DOHH2 (cell line): ENCODE results near the gene LNX1.

Experiments used
- H3F3A ChIP-seq: fragments of 200-600 bp; sonication (generic), shearing (Covaris generic); 2 replicates; pipeline ENCODE4 v1.6.0; 2016; ENCODE audit warnings: antibody characterized with exemption, mild to moderate bottlenecking; ENCODE audit not compliant: control insufficient read depth, insufficient read depth
- H3K27ac ChIP-seq: fragments of 200-600 bp; sonication (generic); 2 replicates; pipeline ENCODE4 v1.5.1; 2014; ENCODE audit warnings: low read depth, mild to moderate bottlenecking, low read length, moderate library complexity
- H3K27me3 ChIP-seq: fragments of 200-600 bp; sonication (generic); 2 replicates; pipeline ENCODE4 v1.6.1; 2014; ENCODE audit warnings: mild to moderate bottlenecking, low read length, mixed read lengths; ENCODE audit not compliant: control insufficient read depth
- H3K36me3 ChIP-seq: fragments of 200-600 bp; sonication (generic); 2 replicates; pipeline ENCODE4 v1.6.1; 2014; ENCODE audit warnings: mild to moderate bottlenecking, low read length, moderate library complexity, mixed read lengths; ENCODE audit not compliant: control insufficient read depth
- H3K4me1 ChIP-seq: fragments of 200-600 bp; sonication (generic); 2 replicates; pipeline ENCODE4 v1.6.1; 2014; ENCODE audit warnings: mild to moderate bottlenecking, low read length, mixed read lengths; ENCODE audit not compliant: control insufficient read depth
- H3K4me2 ChIP-seq: fragments of 200-600 bp; sonication (generic); 2 replicates; pipeline ENCODE4 v1.6.0; 2014; ENCODE audit warnings: mild to moderate bottlenecking, low read length, moderate library complexity
- H3K4me3 ChIP-seq: fragments of 200-600 bp; sonication (generic); 2 replicates; pipeline ENCODE4 v1.5.1; 2014; ENCODE audit warnings: mild to moderate bottlenecking, low read length, mixed read lengths
- H3K79me2 ChIP-seq: fragments of 200-600 bp; sonication (generic); 2 replicates; pipeline ENCODE4 v1.6.1; 2014; ENCODE audit warnings: mild to moderate bottlenecking, low read length, mixed read lengths; ENCODE audit not compliant: control insufficient read depth
- H3K9me2 ChIP-seq: fragments of 200-600 bp; sonication (generic); replicated peaks from 2 replicates; pipeline ENCODE4 v1.6.1; 2014; ENCODE audit warnings: mild to moderate bottlenecking, low read length, mixed read lengths; ENCODE audit not compliant: control insufficient read depth
- H3K9me3 ChIP-seq: fragments of 200-600 bp; sonication (generic); 2 replicates; pipeline ENCODE4 v1.6.1; 2014; ENCODE audit warnings: antibody characterized with exemption, low read length, mixed read lengths; ENCODE audit not compliant: control insufficient read depth, insufficient read depth
- H4K20me1 ChIP-seq: fragments of 200-600 bp; sonication (generic); 2 replicates; pipeline ENCODE4 v1.6.0; 2014; ENCODE audit warnings: low read depth, mild to moderate bottlenecking, antibody characterized with exemption, low read length, moderate library complexity; ENCODE audit not compliant: control insufficient read depth, insufficient read depth
- EZH2phosphoT487 ChIP-seq: fragments of 200-600 bp; sonication (generic); IDR thresholded peaks from 2 replicates; pipeline ENCODE4 v1.6.1; 2017; ENCODE audit warnings: borderline replicate concordance, mild to moderate bottlenecking, antibody characterized with exemption, low read length, moderate library complexity, mixed read lengths
- TF ChIP-seq, protein P1 (sequence below): fragments of 200-600 bp; sonication (generic); IDR thresholded peaks from one replicate; pipeline ENCODE4 v1.5.1; 2014; ENCODE audit warnings: antibody characterized with exemption, mild to moderate bottlenecking, low read depth, low read length; ENCODE audit not compliant: poor library complexity, severe bottlenecking

LNX1 gene

DNA sequence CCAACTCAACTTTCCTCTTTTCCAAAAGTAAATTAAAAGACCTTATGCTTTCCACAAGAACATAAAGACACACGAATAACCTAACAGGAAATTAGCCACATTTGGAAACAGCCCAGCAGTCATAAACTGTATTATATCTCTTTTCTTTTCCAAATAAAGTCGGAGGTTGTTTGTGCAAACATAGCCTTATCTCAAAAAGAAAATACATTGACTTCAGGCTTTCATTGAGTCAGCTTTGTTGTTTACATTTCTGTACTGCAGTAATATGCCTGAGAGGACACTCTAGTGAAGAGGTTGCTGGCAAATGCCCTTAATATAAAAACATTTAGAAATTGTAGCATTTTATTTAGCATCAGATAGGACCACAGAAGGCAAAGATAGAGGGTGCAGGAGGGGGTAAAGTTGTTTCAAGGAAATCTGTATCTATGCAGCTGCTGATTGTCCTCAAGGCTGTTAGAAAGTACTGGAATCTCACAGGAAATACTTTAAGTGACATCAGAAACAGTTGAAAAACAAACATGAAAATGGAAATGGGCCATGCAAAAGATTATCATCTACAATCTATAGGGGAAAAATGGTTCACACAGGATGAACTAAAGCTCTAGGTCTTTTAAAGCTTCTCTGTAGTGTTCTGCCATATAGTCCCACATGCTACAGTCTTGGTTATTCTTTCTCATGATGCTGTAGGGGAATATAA, 14.5 kb downstream of the LNX1 start:
- no peaks in the 10 kb centered on the region for H4K20me1 ChIP-seq
- H3K4me2 ChIP-seq, result no peak overlapping the region
- TF ChIP-seq, protein P1, sequence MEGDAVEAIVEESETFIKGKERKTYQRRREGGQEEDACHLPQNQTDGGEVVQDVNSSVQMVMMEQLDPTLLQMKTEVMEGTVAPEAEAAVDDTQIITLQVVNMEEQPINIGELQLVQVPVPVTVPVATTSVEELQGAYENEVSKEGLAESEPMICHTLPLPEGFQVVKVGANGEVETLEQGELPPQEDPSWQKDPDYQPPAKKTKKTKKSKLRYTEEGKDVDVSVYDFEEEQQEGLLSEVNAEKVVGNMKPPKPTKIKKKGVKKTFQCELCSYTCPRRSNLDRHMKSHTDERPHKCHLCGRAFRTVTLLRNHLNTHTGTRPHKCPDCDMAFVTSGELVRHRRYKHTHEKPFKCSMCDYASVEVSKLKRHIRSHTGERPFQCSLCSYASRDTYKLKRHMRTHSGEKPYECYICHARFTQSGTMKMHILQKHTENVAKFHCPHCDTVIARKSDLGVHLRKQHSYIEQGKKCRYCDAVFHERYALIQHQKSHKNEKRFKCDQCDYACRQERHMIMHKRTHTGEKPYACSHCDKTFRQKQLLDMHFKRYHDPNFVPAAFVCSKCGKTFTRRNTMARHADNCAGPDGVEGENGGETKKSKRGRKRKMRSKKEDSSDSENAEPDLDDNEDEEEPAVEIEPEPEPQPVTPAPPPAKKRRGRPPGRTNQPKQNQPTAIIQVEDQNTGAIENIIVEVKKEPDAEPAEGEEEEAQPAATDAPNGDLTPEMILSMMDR, result no peak
- no peak for TF ChIP-seq EZH2phosphoT487
- no peaks in the 10 kb centered on the region for H3K36me3 ChIP-seq
- H3K4me1 ChIP-seq, result no peaks in the 10 kb centered on the region
- no peaks in the 10 kb centered on the region for H3K79me2 ChIP-seq
- H3K27me3 ChIP-seq, result no peaks in the 10 kb centered on the region
- no peak overlapping the region for H3K27ac ChIP-seq
- no peaks in the 10 kb centered on the region for H3K9me3 ChIP-seq
- H3K9me2 ChIP-seq, result no peaks in the 10 kb centered on the region
- no peak overlapping the region for H3K4me3 ChIP-seq
- H3F3A ChIP-seq, result no peaks in the 10 kb centered on the region

DNA sequence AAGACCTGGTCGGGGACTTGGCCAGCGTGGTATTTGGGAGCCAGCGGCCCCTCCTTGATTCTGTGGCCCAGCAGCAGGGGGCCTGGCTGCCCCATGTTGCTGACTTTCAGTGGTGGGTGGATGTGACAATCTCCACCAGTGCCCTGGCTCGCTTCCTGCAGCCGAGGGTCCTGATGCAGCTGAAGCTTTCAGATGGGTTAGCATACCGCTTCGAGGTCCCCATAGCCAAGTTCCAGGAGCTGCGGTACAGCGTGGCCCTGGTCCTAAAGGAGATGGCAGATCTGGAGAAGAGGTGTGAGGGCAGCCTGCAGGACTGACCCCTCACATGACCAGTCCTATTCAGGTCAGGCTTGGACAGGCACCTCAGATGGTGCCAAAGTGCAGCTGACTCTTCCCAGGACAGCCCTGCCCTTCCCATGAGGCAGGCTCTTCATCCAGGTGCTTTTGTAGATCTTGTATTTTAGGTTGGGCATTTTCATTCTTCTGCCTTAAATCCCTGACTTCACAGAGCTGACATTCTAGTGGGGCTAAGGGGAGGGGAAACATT, 15.1 kb downstream of the LNX1 start:
- Histone ChIP-seq H3K79me2 (no peaks in the 10 kb centered on the region), H3K27me3 (no peaks in the 10 kb centered on the region), H4K20me1 (no peaks in the 10 kb centered on the region), H3K4me1 (no peaks in the 10 kb centered on the region), H3F3A (no peaks in the 10 kb centered on the region), H3K4me2 (no peak overlapping the region), H3K9me3 (no peaks in the 10 kb centered on the region), H3K36me3 (no peaks in the 10 kb centered on the region), H3K9me2 (no peaks in the 10 kb centered on the region), H3K4me3 (no peak overlapping the region), H3K27ac (no peak overlapping the region)
- TF ChIP-seq EZH2phosphoT487, result no peak
- TF ChIP-seq, protein P1, result no peak

DNA sequence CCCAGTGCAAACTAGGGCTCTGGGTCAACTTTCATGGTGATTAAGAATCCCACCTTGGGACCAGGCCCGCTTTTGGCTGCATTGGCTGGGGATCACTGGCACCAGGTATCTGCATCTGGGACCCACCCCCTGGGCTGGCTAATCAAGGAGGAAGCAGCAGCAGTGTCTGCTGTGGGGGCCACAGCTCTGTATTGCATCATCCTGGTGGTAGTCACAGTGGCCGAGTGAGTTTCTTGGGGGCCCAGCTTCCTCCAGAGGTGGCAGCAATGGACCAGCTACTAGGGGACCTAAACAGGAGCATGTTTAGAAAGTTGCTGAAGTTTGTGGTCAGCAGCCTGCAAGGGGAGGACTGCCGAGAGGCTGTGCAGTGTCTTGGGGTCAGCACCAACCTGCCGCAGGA, 15.7 kb downstream of the LNX1 start:
- H3K27me3 ChIP-seq, result no peaks in the 10 kb centered on the region
- no peaks in the 10 kb centered on the region for H3K9me3 ChIP-seq
- TF ChIP-seq, protein P1, result no peak
- no peak for TF ChIP-seq EZH2phosphoT487
- H3K4me1 ChIP-seq, result no peaks in the 10 kb centered on the region
- H3K9me2 ChIP-seq, result no peaks in the 10 kb centered on the region
- no peak overlapping the region for H3K4me3 ChIP-seq
- H3K36me3 ChIP-seq, result no peaks in the 10 kb centered on the region
- no peaks in the 10 kb centered on the region for H3F3A ChIP-seq
- H3K4me2 ChIP-seq, result no peak overlapping the region
- H3K27ac ChIP-seq, result no peak overlapping the region
- no peaks in the 10 kb centered on the region for H4K20me1 ChIP-seq
- no peaks in the 10 kb centered on the region for H3K79me2 ChIP-seq
